SK-N-SH (cell line): ENCODE results near the gene COX7B.

Source experiments
- FOSL2 ChIP-seq: IDR thresholded peaks from 2 replicates; pipeline ENCODE4 v1.4.0; 2012; ENCODE audit warnings: low read depth, mild to moderate bottlenecking, moderate library complexity, borderline replicate concordance
- POLR2AphosphoS5 ChIP-seq: IDR thresholded peaks from 2 replicates; pipeline ENCODE4 v1.6.1; 2012; ENCODE audit warnings: low read depth, low read length
- RFX5 ChIP-seq: IDR thresholded peaks from 2 replicates; pipeline ENCODE4 v1.6.1; 2012; ENCODE audit warnings: mild to moderate bottlenecking, improper control_type of control experiment, low read length
- SMC3 ChIP-seq: IDR thresholded peaks from 2 replicates; pipeline ENCODE4 v1.6.1; 2012; ENCODE audit warnings: low read depth, low read length, improper control_type of control experiment
- TAF1 ChIP-seq: IDR thresholded peaks from 2 replicates; pipeline ENCODE4 v1.6.1; 2012; ENCODE audit warnings: low read depth, mild to moderate bottlenecking, low read length, moderate library complexity, borderline replicate concordance
- YY1 ChIP-seq: IDR thresholded peaks from 2 replicates; pipeline ENCODE4 v1.4.0; 2012; ENCODE audit warnings: low read depth, mild to moderate bottlenecking
- TF ChIP-seq, protein P1 (sequence below): fragments of 200-600 bp; sonication (generic); IDR thresholded peaks from 2 replicates; pipeline ENCODE4 v1.6.1; 2017; ENCODE audit warnings: antibody characterized with exemption, mild to moderate bottlenecking, moderate library complexity
- TF ChIP-seq, protein P2 (sequence below): IDR thresholded peaks from 2 replicates; pipeline ENCODE4 v1.6.1; 2012; ENCODE audit warnings: mild to moderate bottlenecking, low read depth, low read length, moderate library complexity

DNA sequence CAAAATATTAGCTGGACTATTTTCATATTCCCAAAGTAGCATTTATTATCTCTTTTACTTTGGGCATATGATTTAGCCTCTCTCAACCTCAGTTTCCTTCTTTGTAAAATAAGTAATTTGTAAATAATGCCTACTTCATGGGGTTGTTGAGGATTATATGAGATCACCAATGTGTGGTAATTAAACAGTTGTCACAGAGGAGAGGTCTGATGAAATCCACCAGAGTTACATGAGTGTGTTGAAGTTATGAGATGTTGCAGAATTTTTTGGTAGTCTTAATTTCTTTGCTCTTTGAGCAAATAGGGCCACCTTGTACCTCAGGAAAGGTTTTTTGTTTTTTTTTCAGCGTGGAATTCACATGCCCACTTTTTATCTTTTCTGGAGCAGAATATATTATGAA, 1.4 kb downstream of the COX7B start:
- TF ChIP-seq TAF1, result no peak
- TF ChIP-seq, protein P1, sequence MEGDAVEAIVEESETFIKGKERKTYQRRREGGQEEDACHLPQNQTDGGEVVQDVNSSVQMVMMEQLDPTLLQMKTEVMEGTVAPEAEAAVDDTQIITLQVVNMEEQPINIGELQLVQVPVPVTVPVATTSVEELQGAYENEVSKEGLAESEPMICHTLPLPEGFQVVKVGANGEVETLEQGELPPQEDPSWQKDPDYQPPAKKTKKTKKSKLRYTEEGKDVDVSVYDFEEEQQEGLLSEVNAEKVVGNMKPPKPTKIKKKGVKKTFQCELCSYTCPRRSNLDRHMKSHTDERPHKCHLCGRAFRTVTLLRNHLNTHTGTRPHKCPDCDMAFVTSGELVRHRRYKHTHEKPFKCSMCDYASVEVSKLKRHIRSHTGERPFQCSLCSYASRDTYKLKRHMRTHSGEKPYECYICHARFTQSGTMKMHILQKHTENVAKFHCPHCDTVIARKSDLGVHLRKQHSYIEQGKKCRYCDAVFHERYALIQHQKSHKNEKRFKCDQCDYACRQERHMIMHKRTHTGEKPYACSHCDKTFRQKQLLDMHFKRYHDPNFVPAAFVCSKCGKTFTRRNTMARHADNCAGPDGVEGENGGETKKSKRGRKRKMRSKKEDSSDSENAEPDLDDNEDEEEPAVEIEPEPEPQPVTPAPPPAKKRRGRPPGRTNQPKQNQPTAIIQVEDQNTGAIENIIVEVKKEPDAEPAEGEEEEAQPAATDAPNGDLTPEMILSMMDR, result no peak
- TF ChIP-seq, protein P2, sequence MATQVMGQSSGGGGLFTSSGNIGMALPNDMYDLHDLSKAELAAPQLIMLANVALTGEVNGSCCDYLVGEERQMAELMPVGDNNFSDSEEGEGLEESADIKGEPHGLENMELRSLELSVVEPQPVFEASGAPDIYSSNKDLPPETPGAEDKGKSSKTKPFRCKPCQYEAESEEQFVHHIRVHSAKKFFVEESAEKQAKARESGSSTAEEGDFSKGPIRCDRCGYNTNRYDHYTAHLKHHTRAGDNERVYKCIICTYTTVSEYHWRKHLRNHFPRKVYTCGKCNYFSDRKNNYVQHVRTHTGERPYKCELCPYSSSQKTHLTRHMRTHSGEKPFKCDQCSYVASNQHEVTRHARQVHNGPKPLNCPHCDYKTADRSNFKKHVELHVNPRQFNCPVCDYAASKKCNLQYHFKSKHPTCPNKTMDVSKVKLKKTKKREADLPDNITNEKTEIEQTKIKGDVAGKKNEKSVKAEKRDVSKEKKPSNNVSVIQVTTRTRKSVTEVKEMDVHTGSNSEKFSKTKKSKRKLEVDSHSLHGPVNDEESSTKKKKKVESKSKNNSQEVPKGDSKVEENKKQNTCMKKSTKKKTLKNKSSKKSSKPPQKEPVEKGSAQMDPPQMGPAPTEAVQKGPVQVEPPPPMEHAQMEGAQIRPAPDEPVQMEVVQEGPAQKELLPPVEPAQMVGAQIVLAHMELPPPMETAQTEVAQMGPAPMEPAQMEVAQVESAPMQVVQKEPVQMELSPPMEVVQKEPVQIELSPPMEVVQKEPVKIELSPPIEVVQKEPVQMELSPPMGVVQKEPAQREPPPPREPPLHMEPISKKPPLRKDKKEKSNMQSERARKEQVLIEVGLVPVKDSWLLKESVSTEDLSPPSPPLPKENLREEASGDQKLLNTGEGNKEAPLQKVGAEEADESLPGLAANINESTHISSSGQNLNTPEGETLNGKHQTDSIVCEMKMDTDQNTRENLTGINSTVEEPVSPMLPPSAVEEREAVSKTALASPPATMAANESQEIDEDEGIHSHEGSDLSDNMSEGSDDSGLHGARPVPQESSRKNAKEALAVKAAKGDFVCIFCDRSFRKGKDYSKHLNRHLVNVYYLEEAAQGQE, result no peak
- TF ChIP-seq RFX5, result no peak
- no peak for TF ChIP-seq SMC3
- TF ChIP-seq FOSL2, result no peak
- no peak for TF ChIP-seq POLR2AphosphoS5
- no peak for TF ChIP-seq YY1
